Measurements from ENCODE around the gene PCP4L1. TPM values are rescaled to one million over a fixed set of nuclear protein-coding genes. Genes with fewer than 3 reads are reported as not detected.
"Not testable (repeated sequence)": the region's sequence is repeated elsewhere in the genome, so short reads cannot be mapped to it uniquely, and the experiment has no call there.

PCP4L1 gene
- total RNA-seq, 1 donor from 2014 or later, result not detected

DNA sequence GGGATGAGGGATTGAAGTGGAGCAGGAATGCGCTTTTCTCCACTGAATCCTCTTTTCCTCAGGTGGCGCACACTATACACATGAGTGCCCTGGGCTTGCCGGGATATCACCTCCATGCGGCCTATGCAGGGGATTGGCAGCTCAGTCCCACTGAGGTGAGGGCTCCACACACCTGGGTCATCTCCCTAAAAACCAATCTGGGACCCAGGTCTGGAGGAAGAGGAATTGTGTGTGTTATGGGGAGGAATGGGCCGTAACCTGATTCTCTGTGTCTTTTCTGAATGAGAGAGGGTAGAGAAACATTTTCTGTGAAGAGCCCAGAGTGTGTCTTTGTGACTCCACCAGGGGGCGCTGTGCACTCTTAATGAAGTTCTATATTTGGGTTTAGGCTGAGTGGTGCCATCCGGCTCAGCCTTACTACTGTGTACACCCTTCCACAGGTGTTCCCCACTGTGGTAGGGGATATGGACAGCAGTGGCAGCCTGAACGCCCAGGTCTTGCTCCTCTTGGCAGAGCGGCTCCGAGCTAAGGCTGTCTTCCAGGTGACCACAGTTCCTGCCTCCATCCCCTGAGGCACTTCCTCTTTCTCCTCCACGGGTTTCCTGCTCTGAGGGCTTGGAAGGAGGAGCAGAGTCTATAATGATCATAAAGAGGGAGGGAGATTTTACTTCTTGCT is 31.2 kb upstream of the PCP4L1 start:
- intact Hi-C loops (cut with micrococcal nuclease), result loop anchor here (1.0 to 10.0 kb wide), 4 partner anchors 64 to 537 kb away; partner anchors contain the start of gene ATF6

DNA sequence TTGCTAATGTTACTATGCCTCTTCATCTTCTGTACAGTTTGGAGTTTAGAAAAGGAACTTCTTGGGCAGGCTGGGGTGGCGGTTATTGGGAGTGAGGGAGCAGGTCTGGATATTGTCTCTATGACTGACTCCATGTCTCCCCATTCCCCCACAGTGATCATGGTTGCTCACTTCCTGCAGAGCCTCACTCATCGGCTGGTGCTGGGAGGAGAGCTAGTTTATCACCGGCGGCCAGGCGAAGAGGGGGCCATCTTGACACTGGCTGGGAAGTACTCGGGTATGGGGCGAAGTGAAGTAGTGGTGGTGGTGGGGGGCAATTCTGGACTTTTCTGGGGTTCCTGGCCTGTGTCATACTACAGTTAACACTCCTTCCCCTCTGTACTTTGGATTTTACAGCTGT is 30.5 kb upstream of the PCP4L1 start:
- intact Hi-C loops (cut with micrococcal nuclease), result loop anchor here (10.0 kb wide), 1 partner anchor 537 kb away; the partner anchor contains the start of gene ATF6

- intact Hi-C loops (cut with micrococcal nuclease), result loop anchor here (10.0 kb wide), 1 partner anchor 535 kb away; the partner anchor contains the start of gene ATF6
Measured at GRCh38 chr1:161229896-161230295, 28.6 kb upstream of the PCP4L1 start.

DNA sequence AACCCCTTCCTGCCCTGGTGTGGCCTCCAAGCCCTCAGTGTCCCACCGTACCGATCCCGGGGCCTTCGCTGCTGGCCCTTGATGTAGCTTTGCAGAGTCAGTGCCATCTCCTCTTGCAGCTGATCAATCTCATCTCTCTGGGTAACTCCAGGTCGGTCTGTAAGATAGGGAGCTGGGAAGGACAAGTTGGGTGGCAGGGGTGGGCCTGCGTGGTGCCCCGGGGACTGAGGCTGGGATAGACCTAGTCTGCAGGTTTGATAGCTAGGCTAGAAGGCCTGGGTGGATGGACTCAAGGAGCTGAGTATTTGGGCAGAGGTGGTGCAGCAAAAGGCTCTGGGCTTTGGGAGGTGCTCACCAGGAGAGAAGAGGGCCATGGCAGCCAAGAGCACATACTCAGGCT is 27.8 kb upstream of the PCP4L1 start:
- intact Hi-C loops (cut with micrococcal nuclease), result no loop called here

- intact Hi-C loops (cut with micrococcal nuclease), result no loop called here
Measured at GRCh38 chr1:161233102-161233501, 25.4 kb upstream of the PCP4L1 start.

DNA sequence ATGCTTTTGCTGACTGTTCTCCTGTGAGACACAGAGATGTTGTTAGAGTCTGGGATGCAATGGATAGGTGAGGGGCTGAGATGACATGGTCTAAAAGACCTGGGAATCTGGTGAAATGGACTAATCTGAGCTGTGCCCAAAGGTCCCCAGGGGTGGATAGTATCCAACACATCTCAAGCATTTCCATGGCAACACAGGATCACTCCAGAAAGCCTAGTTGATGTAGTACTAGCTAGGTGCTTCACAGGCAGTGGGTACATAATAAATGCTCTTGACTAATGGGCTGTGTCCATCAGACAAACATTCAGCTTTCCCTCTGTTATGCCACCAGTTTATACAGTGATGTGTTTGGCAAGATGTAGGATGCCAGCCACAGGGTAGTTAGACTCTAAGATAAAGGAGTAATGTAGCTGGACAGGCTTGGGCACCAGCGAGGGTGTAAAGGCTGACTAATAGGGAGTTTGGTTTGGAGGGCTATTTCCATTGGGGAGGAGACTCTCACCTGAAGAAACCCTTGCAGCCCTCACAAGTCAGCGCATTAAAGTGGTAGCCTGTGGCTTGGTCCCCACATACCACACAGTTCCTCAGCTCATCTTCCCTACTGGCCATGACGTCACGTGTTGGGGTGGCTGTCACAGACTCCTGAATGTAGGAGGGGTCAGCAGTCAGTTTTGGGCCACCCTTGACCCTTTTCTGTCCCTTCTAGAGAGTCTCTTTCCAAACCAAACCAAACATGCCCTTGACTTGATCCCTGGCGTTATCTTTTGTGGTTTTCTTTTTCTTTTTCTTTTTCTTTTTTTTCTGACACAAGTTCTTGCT is 22.4 kb upstream of the PCP4L1 start:
- intact Hi-C loops (cut with micrococcal nuclease), result no loop called here

DNA sequence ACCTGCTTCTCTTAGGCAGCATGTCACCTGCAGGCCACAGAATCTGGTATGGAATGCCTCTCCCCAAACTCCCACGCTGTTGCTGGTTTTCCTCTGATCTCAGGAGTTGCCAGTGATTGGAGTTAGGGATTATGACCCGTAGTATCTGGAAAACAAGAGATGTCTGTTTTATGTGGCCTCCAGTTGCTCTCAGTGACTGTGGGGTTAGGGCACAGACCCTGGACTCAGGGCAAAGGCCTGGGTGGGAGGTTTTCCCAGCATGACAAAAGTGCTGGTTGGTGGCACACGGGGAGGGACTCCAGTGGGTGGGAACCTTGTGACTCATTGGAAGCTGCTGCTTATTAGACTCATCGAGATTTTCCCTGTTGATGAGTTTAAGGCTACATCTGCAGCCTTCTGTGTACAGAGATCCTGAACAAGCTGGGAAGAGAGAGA is 20.5 kb upstream of the PCP4L1 start, which contains the start of gene NR1I3:
Gene NR1I3, minus strand, starts transcription at position 165 of the 435 bp plus-strand sequence. CDS start 1,638 bp downstream, outside the sequence.
- intact Hi-C loops (cut with micrococcal nuclease), result no loop called here

DNA sequence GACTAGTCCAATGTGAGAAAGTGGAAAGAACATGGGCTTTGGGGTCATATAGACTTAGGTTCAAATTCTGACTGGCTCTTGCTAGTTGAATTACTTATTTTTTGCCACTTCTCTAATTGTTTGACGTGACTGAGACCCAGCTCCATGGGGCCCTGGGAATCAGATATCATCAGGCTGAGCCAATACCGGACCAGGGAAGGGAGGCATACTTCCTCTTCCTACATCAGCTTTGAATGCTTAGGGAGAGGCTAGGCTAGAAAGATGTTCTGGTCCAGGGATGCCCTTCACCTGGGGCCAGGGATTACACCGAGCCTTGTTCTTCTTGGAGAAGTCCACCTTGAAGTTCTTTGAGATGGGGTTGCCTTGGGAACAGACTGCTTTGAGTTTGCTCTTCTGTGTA is 16.9 kb upstream of the PCP4L1 start:
- intact Hi-C loops (cut with micrococcal nuclease), result no loop called here

GRCh38 chr1:161242313-161242712 is 16.2 kb upstream of the PCP4L1 start:
- intact Hi-C loops (cut with micrococcal nuclease), result no loop called here

- intact Hi-C loops (cut with micrococcal nuclease), result no loop called here
Measured at GRCh38 chr1:161244888-161245287, 13.7 kb upstream of the PCP4L1 start.

DNA sequence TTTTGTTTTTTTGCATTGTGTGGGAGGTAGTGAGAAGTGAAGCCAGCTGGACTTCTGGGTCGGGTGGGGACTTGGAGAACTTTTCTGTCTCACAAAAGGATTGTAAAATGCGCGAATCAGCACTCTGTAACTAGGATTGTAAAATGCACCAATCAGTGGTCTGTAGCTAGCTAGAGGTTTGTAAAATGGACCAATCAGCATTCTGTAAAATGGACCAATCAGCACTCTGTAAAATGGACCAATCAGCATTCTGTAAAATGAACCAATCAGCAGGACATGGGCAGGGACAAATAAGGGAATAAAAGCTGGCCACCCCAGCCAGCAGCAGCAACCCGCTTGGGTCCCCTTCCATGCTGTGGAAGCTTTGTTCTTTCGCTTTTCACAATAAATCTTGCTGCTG is 8.4 kb upstream of the PCP4L1 start:
- intact Hi-C loops (cut with micrococcal nuclease), result not testable (repeated sequence)

- intact Hi-C loops (cut with micrococcal nuclease), result no loop called here
Measured at GRCh38 chr1:161250829-161251228, 7.7 kb upstream of the PCP4L1 start.

- intact Hi-C loops (cut with micrococcal nuclease), result no loop called here
Measured at GRCh38 chr1:161251579-161251978, 7.0 kb upstream of the PCP4L1 start.

GRCh38 chr1:161255302-161255701 is 3.2 kb upstream of the PCP4L1 start:
- intact Hi-C loops (cut with micrococcal nuclease), result not testable (repeated sequence)

DNA sequence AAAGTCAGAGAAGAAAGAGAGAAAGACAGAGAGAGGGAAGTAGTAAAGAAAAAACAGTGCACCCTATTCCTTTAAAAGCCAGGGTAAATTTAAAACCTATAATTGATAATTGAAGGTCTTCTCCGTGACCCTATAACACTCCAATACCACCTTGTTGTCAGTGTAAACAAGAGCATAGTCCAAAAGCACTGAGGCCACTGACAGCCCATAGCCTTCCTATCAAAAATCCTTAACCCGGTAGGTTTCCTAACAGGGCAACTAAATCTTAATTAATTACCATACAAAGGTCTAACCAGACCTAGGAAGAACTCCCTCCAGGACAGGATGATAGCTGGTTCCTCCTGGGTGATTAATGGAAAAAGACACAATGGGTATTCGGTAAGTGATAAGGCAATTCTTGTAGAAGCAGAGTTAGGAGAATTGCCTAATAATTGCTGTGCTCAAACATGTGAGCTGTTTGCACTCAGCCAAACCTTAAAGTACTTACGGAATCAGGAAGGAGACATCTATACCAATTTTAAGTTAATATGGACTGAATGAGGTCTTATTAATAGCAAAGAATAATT is 2.5 kb upstream of the PCP4L1 start:
- intact Hi-C loops (cut with micrococcal nuclease), result not testable (repeated sequence)

DNA sequence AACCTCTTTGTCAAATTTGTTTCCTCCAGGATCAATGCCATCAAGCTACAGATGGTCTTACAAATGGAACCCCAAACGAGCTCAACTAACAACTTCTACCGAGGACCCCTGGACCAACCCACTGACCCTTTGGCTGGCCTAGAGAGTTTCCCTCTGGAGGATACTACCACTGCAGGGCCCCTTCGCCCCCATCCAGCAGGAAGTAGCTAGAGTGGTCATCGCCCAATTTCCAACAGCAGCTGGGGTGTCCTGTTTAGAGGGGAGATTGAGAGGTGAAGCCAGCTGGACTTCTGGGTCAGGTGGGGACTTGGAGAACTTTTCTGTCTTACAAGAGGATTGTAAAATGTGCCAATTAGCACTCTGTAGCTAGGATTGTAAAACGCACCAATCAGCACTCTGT is 1.4 kb upstream of the PCP4L1 start:
- intact Hi-C loops (cut with micrococcal nuclease), result not testable (repeated sequence)

- intact Hi-C loops (cut with micrococcal nuclease), result no loop called here
Measured at GRCh38 chr1:161259345-161259702, 779 bp downstream of the PCP4L1 start.

DNA sequence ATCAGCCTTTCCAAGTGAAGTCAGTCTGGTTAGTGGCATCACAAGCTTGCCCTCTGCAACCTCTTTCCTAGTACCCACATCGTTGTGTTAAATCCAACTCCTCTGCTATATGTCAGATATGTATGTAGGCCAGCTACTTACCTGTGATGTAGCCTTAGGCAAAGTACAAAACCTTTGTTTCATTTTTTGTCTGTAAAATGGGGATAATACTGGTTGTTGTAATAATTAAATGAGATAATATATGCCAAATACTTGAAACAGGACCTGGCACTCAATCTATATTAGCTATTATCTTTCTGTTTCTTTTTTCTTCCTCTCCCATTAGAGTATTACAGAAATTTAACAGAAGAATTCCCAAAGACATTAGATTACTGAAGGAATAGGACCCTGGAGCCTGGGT is 1.2 kb downstream of the PCP4L1 start:
- intact Hi-C loops (cut with micrococcal nuclease), result no loop called here

- intact Hi-C loops (cut with micrococcal nuclease), result no loop called here
Measured at GRCh38 chr1:161260376-161261260, 2.1 kb downstream of the PCP4L1 start.

DNA sequence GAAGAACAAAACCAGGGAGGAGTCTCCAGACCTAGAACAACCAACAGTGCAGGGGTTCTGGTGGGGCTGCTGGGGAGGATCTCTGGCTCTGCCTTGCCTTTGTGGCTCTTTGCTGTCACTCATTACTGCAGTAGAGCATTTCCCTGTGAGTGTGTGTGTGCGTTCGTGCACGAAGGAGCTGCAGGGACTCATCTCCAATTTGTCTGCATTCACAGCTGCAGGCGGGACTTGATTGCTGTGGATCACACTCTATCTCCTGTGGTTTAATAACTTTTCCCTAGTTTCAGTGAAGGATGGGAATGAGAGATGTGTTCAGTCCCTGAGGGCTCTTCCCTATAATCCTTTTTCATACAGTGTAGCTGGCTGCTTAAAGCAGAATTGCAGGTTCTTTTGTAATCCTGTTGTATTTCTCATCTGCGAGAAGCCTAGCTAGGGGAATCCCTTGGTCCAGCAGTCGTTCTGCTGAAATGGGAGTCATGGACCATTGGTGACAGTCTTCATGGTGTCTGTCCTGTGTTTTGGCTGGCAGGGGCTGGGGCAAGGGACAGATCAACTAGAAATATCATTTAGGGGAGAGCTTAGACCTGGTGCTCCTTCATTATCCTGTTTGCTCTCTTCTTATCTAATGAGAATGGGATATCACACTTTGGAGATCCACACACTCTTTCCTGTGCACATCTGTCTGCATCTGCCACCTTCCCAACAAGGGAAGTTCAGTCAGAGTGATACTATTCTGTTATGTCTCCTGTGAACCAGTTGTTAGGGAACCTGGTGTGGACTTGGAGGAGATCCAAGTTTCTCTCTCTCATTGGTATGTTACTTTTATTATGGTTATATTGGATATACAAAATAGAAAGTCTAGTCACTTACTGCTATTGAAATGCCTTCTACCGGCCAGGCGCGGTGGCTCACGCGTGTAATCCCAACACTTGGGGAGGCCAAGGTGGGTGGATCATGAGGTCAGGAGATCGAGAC is 3.0 kb downstream of the PCP4L1 start:
- intact Hi-C loops (cut with micrococcal nuclease), result no loop called here
